K562 (cell line): ENCODE results near the gene TUBB4B. TPM values are rescaled to one million over a fixed set of nuclear protein-coding genes. Genes with fewer than 3 reads are reported as not detected.

Experiments used
- E4F1 ChIP-seq: fragments of 250-450 bp; sonication (Bioruptor Pico); IDR thresholded peaks from 2 replicates; pipeline ENCODE4 v1.5.0; 2021; ENCODE audit warnings: mild to moderate bottlenecking, borderline replicate concordance
- KLF6 ChIP-seq: fragments of 250-450 bp; sonication (Bioruptor Pico); IDR thresholded peaks from 2 replicates; pipeline ENCODE4 v1.4.0; 2020; ENCODE audit warnings: mild to moderate bottlenecking, moderate library complexity, borderline replicate concordance
- L3MBTL2 ChIP-seq: fragments of 450-650 bp; IDR thresholded peaks from 2 replicates; pipeline ENCODE4 v1.6.1; 2016; ENCODE audit warnings: mild to moderate bottlenecking, moderate library complexity
- NONO ChIP-seq, 2 experiments: fragments of 200-400 bp in 1 of 2; fragments of 450-650 bp in 1 of 2; formaldehyde crosslinking in 1 of 2; IDR thresholded peaks; 2 replicates each; pipeline ENCODE4 v1.6.1; 2017; ENCODE audit warnings: low read depth in 2 of 2, mild to moderate bottlenecking in 2 of 2, moderate library complexity in 2 of 2, low read length in 1 of 2
- POLR3A ChIP-seq: IDR thresholded peaks from 2 replicates; pipeline ENCODE4 v1.6.1; 2011; ENCODE audit warnings: borderline replicate concordance, mild to moderate bottlenecking, moderate library complexity; ENCODE audit not compliant: insufficient read length, insufficient read depth; ENCODE audit errors: extremely low read depth
- PRPF4 ChIP-seq: fragments of 200-400 bp; formaldehyde crosslinking; IDR thresholded peaks from one replicate; pipeline ENCODE4 v1.6.1; 2017; ENCODE audit warnings: low read length, low read depth, mild to moderate bottlenecking; ENCODE audit not compliant: insufficient read depth, poor library complexity, severe bottlenecking
- SMARCA5 ChIP-seq: fragments of 450-650 bp; IDR thresholded peaks from 2 replicates; pipeline ENCODE4 v1.6.1; 2016
- ZNF282 ChIP-seq: sonication (generic); formaldehyde crosslinking; IDR thresholded peaks from 2 replicates; pipeline ENCODE4 v1.8.1; 2023; ENCODE audit warnings: missing genetic modification reagents
- ZNF639 ChIP-seq, 2 experiments: fragments of 200-800 bp in 1 of 2; sonication (Bioruptor generic) in 1 of 2; sonication (generic) in 1 of 2; formaldehyde crosslinking in 1 of 2; IDR thresholded peaks in 1 of 2; conservative IDR thresholded peaks in 1 of 2; 2 replicates each; pipeline versions ENCODE4 v1.5.0 to v1.6.1; 2016 to 2020; ENCODE audit warnings: missing compliant biosample characterization in 1 of 2, missing genetic modification characterization in 1 of 2, missing genetic modification reagents in 1 of 2
- polyA plus RNA-seq, 8 experiments: library from polyadenylated mRNA; depleted of rRNA in 4 of 8; stranded (reverse) in 5 of 8; unstranded in 3 of 8; fragments of >200 nt; fragmentation: Nextera tagmentation in 2 of 8; fragmentation: Illumina TruSeq in 1 of 8; extraction: Ambion mirVana in 2 of 8; extraction: Trizol in 1 of 8; gene quantifications; 2 replicates each; pipeline versions ENCODE4 v1.2.1 to v1.2.3, GENCODE V29; 2011 to 2014; ENCODE audit warnings: inconsistent platforms in 1 of 8, missing spikeins in 1 of 8
- total RNA-seq, 7 experiments: library from RNA; depleted of rRNA in 6 of 7; stranded (reverse); fragments of >200 nt in 6 of 7; fragmentation: Illumina TruSeq in 2 of 7; extraction: Trizol in 2 of 7; gene quantifications; 2 replicates each; pipeline versions ENCODE4 v1.2.1 to v1.2.3, GENCODE V29; 2011 to 2021; ENCODE audit warnings: low replicate concordance in 1 of 7
- TF ChIP-seq, protein P1 (sequence below): sonication (generic); formaldehyde crosslinking; IDR thresholded peaks from 2 replicates; pipeline ENCODE4 v1.8.0; 2023; ENCODE audit warnings: mild to moderate bottlenecking, missing genetic modification reagents
- TF ChIP-seq, protein P2 (sequence below): fragments of 250-450 bp; sonication (Bioruptor Pico); IDR thresholded peaks from 2 replicates; pipeline ENCODE4 v1.4.0; 2020

TUBB4B gene
- total and polyA plus RNA-seq, 9 of the 15 experiments (the other 6 are each of a cell fraction or from before 2014, with no cell fraction given) = 24.1 to 443 (median 268) TPM

- TF ChIP-seq, protein P1, sequence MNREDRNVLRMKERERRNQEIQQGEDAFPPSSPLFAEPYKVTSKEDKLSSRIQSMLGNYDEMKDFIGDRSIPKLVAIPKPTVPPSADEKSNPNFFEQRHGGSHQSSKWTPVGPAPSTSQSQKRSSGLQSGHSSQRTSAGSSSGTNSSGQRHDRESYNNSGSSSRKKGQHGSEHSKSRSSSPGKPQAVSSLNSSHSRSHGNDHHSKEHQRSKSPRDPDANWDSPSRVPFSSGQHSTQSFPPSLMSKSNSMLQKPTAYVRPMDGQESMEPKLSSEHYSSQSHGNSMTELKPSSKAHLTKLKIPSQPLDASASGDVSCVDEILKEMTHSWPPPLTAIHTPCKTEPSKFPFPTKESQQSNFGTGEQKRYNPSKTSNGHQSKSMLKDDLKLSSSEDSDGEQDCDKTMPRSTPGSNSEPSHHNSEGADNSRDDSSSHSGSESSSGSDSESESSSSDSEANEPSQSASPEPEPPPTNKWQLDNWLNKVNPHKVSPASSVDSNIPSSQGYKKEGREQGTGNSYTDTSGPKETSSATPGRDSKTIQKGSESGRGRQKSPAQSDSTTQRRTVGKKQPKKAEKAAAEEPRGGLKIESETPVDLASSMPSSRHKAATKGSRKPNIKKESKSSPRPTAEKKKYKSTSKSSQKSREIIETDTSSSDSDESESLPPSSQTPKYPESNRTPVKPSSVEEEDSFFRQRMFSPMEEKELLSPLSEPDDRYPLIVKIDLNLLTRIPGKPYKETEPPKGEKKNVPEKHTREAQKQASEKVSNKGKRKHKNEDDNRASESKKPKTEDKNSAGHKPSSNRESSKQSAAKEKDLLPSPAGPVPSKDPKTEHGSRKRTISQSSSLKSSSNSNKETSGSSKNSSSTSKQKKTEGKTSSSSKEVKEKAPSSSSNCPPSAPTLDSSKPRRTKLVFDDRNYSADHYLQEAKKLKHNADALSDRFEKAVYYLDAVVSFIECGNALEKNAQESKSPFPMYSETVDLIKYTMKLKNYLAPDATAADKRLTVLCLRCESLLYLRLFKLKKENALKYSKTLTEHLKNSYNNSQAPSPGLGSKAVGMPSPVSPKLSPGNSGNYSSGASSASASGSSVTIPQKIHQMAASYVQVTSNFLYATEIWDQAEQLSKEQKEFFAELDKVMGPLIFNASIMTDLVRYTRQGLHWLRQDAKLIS = no peak
- peak in 1 of 2 experiments; percentile 90; a peak in 2 of 4 replicates for TF ChIP-seq ZNF639 (CRISPR knock-in tag; conservative IDR thresholded peaks at IDR 0.05 in 1 of 2, IDR thresholded peaks at IDR 0.05 in 1 of 2)
- peak in 1 of 2 experiments; percentile 88; a peak in 2 of 4 replicates for TF ChIP-seq NONO (IDR thresholded peaks at IDR 0.05; ENCODE audit: low read depth in 2 of 2, low read length in 1 of 2)
- TF ChIP-seq SMARCA5 = no peak
- TF ChIP-seq L3MBTL2 = peak; percentile 57; the same call in 1 of the 2 replicates
- TF ChIP-seq, protein P2, sequence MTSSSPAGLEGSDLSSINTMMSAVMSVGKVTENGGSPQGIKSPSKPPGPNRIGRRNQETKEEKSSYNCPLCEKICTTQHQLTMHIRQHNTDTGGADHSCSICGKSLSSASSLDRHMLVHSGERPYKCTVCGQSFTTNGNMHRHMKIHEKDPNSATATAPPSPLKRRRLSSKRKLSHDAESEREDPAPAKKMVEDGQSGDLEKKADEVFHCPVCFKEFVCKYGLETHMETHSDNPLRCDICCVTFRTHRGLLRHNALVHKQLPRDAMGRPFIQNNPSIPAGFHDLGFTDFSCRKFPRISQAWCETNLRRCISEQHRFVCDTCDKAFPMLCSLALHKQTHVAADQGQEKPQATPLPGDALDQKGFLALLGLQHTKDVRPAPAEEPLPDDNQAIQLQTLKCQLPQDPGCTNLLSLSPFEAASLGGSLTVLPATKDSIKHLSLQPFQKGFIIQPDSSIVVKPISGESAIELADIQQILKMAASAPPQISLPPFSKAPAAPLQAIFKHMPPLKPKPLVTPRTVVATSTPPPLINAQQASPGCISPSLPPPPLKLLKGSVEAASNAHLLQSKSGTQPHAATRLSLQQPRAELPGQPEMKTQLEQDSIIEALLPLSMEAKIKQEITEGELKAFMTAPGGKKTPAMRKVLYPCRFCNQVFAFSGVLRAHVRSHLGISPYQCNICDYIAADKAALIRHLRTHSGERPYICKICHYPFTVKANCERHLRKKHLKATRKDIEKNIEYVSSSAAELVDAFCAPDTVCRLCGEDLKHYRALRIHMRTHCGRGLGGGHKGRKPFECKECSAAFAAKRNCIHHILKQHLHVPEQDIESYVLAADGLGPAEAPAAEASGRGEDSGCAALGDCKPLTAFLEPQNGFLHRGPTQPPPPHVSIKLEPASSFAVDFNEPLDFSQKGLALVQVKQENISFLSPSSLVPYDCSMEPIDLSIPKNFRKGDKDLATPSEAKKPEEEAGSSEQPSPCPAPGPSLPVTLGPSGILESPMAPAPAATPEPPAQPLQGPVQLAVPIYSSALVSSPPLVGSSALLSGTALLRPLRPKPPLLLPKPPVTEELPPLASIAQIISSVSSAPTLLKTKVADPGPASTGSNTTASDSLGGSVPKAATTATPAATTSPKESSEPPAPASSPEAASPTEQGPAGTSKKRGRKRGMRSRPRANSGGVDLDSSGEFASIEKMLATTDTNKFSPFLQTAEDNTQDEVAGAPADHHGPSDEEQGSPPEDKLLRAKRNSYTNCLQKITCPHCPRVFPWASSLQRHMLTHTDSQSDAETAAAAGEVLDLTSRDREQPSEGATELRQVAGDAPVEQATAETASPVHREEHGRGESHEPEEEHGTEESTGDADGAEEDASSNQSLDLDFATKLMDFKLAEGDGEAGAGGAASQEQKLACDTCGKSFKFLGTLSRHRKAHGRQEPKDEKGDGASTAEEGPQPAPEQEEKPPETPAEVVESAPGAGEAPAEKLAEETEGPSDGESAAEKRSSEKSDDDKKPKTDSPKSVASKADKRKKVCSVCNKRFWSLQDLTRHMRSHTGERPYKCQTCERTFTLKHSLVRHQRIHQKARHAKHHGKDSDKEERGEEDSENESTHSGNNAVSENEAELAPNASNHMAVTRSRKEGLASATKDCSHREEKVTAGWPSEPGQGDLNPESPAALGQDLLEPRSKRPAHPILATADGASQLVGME (CRISPR knock-in tag) = no peak
- TF ChIP-seq POLR3A = no peak
- peak; percentile 84 for TF ChIP-seq ZNF282 (CRISPR knock-in tag)
- peak; percentile 77; the same call in 1 of the 2 replicates for TF ChIP-seq E4F1
- TF ChIP-seq KLF6 (CRISPR knock-in tag) = no peak
- TF ChIP-seq PRPF4 = no peak
These were observed 13.7 kb downstream of the TUBB4B start, which contains the start of gene NELFB (continued) for GRCh38 chr9:137254624-137255447.
